Pancreas (tissue), 10 donors: ENCODE results near the gene KLF8. TPM values are rescaled to one million over a fixed set of nuclear protein-coding genes. Genes with fewer than 3 reads are reported as not detected.
A peak's percentile ranks its signal among the peaks of the same experiment; 100 is the strongest.

Source experiments
- ATAC-seq, 4 donors: fragments of 200-7000 bp; cut with Tn5 transposase; one replicate each; pipeline versions ENCODE4 v1.8.0 to v1.9.1; 2020; ENCODE audit warnings: mild to moderate bottlenecking in 4 of 4, moderate library complexity in 4 of 4
- DNase-seq, 6 donors: peaks; one replicate each; pipeline ENCODE4 v3.0.0-alpha.2; 2020
- FAIRE-seq: peaks from 2 replicates; lab custom pipeline; 2012; peaks lifted over from hg19 to GRCh38; lab: Jason Lieb, UNC
- H3K27ac ChIP-seq, 4 donors: fragments of 200-600 bp; sonication (generic); 1 replicate in 3 of 4; 2 replicates in 1 of 4; pipeline versions ENCODE4 v1.5.0 to v1.8.0; 2020
- H3K27me3 ChIP-seq, 4 donors: fragments of 200-600 bp; one replicate each; pipeline ENCODE4 v1.8.0; 2021
- H3K36me3 ChIP-seq, 3 donors: fragments of 200-600 bp; sonication (generic) in 1 of 3; one replicate each; pipeline versions ENCODE4 v1.5.0 to v1.8.0; 2020 to 2021
- H3K4me1 ChIP-seq, 3 donors: fragments of 200-600 bp; one replicate each; pipeline ENCODE4 v1.8.0; 2021
- H3K4me3 ChIP-seq, 4 donors: fragments of 200-600 bp; sonication (generic) in 2 of 4; one replicate each; pipeline versions ENCODE4 v1.5.0 to v1.8.0; 2020 to 2021
- H3K9me3 ChIP-seq, 4 donors: fragments of 200-600 bp; one replicate each; pipeline ENCODE4 v1.8.0; 2021
- WGBS, 2 donors: extraction: QIAGEN DNeasy Blood & Tissue Kit; methylation state at CpG; one replicate each; pipeline ENCODE4 v1.1.7; 2013; 5-methylcytosine and 5-hydroxymethylcytosine counted together
- intact Hi-C, 3 donors: fragments of 100-400 bp; cut with DNase I; formaldehyde crosslinking; loops; one replicate each; pipeline versions ENCODE4 v1.11.1 to v1.14.2; 2022
- polyA plus RNA-seq, 2 donors: library from polyadenylated mRNA; stranded (reverse); fragments of 200-250 nt; gene quantifications; one replicate each; pipeline ENCODE4 v1.2.3, GENCODE V29; 2013
- total RNA-seq, 6 donors: library from RNA; stranded (reverse); fragmentation: NEBNext Ultra II Directional in 4 of 6; extraction: Animal tissue kit (Norgen Biotek cat#: 25700) in 4 of 6; gene quantifications; one replicate each; pipeline versions ENCODE4 v1.2.1 to v1.2.4, GENCODE V29; 2021 to 2023
- TF ChIP-seq, protein P1 (sequence below), 4 donors: fragments of 200-600 bp; sonication (generic) in 3 of 4; IDR thresholded peaks; one replicate each; pipeline versions ENCODE4 v1.5.0 to v1.8.0; 2021; ENCODE audit warnings: antibody characterized with exemption in 4 of 4
- donor health status: healthy with polysubstance abuse.
- donor health status: DM: no; HTN: no; CAD: no; lungs with moderate emphysema.
- donor health status: DM: no; HTN: no; CAD: no.
- donor health status: control.
- donor health status: control.
- donor health status: Bipolar disorder and iron deficiency.
- donor health status: DM: yes; HTN: yes; CAD: no.
- donor health status: DM: no; HTN: no; CAD: no.
- donor health status: DM: no; HTN: no; CAD: no.
- donor health status: DM: yes; HTN: yes; CAD: no.

The KLF8 gene
- total and polyA plus RNA-seq, 8 donors = 0.88 to 3.7 (median 1.5) TPM

DNA sequence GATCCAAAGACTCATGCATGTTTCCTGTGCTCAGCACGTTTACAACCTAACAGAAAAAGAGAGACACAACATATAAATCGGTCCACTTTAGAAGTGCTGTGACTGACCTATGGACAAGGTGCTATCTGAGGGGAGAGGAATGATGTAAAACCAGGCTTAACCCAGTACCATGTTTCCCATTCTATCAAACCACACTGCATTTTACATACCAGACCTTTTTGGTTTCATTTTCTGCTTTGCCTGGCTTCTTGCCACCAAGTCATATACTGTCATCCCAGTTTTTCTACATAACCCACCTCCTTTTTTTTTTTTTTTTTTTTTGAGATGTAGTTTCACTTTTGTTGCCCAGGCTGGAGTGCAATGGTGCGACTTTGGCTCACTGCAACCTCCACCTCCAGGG is 82.2 kb downstream of the KLF8 start:
- H3K36me3 ChIP-seq = no peaks in the 10 kb centered on the region
- TF ChIP-seq, protein P1, sequence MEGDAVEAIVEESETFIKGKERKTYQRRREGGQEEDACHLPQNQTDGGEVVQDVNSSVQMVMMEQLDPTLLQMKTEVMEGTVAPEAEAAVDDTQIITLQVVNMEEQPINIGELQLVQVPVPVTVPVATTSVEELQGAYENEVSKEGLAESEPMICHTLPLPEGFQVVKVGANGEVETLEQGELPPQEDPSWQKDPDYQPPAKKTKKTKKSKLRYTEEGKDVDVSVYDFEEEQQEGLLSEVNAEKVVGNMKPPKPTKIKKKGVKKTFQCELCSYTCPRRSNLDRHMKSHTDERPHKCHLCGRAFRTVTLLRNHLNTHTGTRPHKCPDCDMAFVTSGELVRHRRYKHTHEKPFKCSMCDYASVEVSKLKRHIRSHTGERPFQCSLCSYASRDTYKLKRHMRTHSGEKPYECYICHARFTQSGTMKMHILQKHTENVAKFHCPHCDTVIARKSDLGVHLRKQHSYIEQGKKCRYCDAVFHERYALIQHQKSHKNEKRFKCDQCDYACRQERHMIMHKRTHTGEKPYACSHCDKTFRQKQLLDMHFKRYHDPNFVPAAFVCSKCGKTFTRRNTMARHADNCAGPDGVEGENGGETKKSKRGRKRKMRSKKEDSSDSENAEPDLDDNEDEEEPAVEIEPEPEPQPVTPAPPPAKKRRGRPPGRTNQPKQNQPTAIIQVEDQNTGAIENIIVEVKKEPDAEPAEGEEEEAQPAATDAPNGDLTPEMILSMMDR (IDR thresholded peaks at IDR 0.05) = no peak
- no peak for ATAC-seq
- intact Hi-C loops = no loop called here
- FAIRE-seq = peak; percentile 29
- no peaks in the 10 kb centered on the region for H3K9me3 ChIP-seq
- no peak overlapping the region for H3K4me3 ChIP-seq
- no peak overlapping the region for H3K27ac ChIP-seq
- no peaks in the 10 kb centered on the region for H3K4me1 ChIP-seq
- DNase-seq = no peak
- peaks cover 0 to 3% (median 0%) of the 10 kb centered on the region in 4 donors for H3K27me3 ChIP-seq
- WGBS, 2 donors = 45 to 54% methylated on average over 3 of the region's 3 CpGs

DNA sequence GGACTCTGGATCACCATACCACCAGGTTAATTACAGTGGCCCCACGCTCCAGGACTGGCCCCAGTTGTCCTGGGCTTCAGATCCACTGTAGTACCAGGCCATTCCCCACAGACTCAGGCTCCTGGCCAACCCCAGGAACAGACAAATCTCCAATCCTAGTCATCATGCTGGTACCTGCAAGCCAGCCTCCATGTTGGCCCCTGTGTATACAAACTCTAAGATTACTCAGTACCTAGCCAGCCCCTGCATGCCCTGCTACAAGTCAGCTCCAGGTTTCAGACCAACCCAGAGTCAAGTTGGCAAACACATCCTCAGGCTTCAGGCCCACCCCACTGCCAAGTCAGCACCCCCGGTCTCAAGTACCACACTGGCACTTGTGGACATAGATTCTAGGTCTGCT is 85.9 kb downstream of the KLF8 start:
- no peaks in the 10 kb centered on the region for H3K36me3 ChIP-seq
- FAIRE-seq (no peak), ATAC-seq (no peak), DNase-seq (no peak)
- no peaks in the 10 kb centered on the region for H3K27me3 ChIP-seq
- H3K27ac ChIP-seq = no peak overlapping the region
- H3K4me3 ChIP-seq = no peak overlapping the region
- H3K9me3 ChIP-seq = no peaks in the 10 kb centered on the region
- intact Hi-C loops = no loop called here
- 62 to 68% methylated on average over 2 of the region's 2 CpGs for WGBS, 2 donors
- H3K4me1 ChIP-seq = no peaks in the 10 kb centered on the region
- TF ChIP-seq, protein P1 (IDR thresholded peaks at IDR 0.05) = no peak

DNA sequence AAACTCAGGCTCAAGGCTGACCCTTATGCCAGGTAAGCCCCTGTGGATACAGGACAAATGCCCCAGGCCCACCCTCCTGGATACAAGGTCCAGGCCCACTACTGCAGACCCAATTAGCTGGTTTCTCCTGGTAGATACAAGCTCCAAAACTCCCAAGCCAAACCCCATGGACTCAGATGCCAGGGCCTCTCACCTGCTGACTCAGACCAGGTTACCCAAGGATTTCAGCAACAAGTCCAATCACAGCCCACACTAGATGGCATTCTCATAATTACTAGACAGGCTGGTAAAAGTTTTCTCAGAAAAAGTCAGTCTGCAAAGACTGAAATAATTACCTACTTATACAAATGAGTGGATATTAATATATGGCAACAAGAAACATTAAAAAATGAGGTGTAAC is 87.0 kb downstream of the KLF8 start:
- TF ChIP-seq, protein P1 (IDR thresholded peaks at IDR 0.05) = no peak
- no peak overlapping the region for H3K4me3 ChIP-seq
- intact Hi-C loops = no loop called here
- DNase-seq (no peak), FAIRE-seq (no peak), ATAC-seq (no peak)
- H3K27ac ChIP-seq = no peak overlapping the region
- H3K9me3 ChIP-seq = no peaks in the 10 kb centered on the region
- no peaks in the 10 kb centered on the region for H3K27me3 ChIP-seq
- no peaks in the 10 kb centered on the region for H3K36me3 ChIP-seq
- H3K4me1 ChIP-seq = no peaks in the 10 kb centered on the region
